ENCODE measurements around the gene MAK.
"Not testable (repeated sequence)": the region's sequence is repeated elsewhere in the genome, so short reads cannot be mapped to it uniquely, and the experiment has no call there.

The MAK gene

DNA sequence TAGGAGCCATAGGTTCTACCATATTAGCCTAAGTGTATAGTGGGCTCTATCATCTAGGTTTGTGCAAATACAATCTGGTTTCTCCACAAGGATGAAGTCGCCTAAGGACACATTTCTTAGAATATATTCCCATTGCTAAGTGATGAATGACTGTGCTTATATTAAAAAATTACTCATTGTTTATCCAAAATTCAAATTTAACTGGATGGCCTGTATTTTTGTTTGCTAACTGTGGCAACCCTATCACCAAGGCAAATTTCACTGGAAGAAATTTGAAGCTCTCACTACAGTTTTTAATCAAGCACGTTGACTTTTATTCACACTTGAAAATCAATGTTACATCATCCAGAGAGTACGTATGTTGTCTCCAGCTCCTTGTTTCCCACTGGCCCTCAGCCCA is 29.6 kb upstream of the MAK start:
- no peaks in the 10 kb centered on the region for H3K9me2 ChIP-seq (replicated peaks; ENCODE audit: insufficient read depth, low read length)
- no peak for DNase-seq
- no peak overlapping the region for H3K9ac ChIP-seq (ENCODE audit: low read length)
- no peak overlapping the region for H3K4me2 ChIP-seq (ENCODE audit: low read depth, low read length)
- H3K4me3 ChIP-seq (ENCODE audit: low read length) = no peak overlapping the region
- H3K27ac ChIP-seq (ENCODE audit: low read length) = no peak overlapping the region
- H2AFZ ChIP-seq (ENCODE audit: low read length) = no peak overlapping the region
- no peaks in the 10 kb centered on the region for H3K27me3 ChIP-seq (replicated peaks; ENCODE audit: insufficient read depth, low read length)
- H3K79me2 ChIP-seq (ENCODE audit: low read length) = no peaks in the 10 kb centered on the region
- no peaks in the 10 kb centered on the region for H3K9me3 ChIP-seq (replicated peaks; ENCODE audit: insufficient read depth, low read length)
- no peak for TF ChIP-seq EZH2phosphoT487 (IDR thresholded peaks at IDR 0.05; ENCODE audit: low read length)
- TF ChIP-seq EZH2 (optimal IDR thresholded peaks at IDR 0.05; ENCODE audit: low read depth, low read length) = no peak
- TF ChIP-seq, protein P1, sequence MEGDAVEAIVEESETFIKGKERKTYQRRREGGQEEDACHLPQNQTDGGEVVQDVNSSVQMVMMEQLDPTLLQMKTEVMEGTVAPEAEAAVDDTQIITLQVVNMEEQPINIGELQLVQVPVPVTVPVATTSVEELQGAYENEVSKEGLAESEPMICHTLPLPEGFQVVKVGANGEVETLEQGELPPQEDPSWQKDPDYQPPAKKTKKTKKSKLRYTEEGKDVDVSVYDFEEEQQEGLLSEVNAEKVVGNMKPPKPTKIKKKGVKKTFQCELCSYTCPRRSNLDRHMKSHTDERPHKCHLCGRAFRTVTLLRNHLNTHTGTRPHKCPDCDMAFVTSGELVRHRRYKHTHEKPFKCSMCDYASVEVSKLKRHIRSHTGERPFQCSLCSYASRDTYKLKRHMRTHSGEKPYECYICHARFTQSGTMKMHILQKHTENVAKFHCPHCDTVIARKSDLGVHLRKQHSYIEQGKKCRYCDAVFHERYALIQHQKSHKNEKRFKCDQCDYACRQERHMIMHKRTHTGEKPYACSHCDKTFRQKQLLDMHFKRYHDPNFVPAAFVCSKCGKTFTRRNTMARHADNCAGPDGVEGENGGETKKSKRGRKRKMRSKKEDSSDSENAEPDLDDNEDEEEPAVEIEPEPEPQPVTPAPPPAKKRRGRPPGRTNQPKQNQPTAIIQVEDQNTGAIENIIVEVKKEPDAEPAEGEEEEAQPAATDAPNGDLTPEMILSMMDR (IDR thresholded peaks at IDR 0.05; ENCODE audit: low read length) = no peak
- no peaks in the 10 kb centered on the region for H4K20me1 ChIP-seq (ENCODE audit: insufficient read depth, low read length)
- no peaks in the 10 kb centered on the region for H3K36me3 ChIP-seq (replicated peaks; ENCODE audit: insufficient read depth, low read length)
- no peaks in the 10 kb centered on the region for H3K4me1 ChIP-seq (ENCODE audit: low read length)
- H3F3A ChIP-seq (ENCODE audit: insufficient read depth, low read length) = no peaks in the 10 kb centered on the region

DNA sequence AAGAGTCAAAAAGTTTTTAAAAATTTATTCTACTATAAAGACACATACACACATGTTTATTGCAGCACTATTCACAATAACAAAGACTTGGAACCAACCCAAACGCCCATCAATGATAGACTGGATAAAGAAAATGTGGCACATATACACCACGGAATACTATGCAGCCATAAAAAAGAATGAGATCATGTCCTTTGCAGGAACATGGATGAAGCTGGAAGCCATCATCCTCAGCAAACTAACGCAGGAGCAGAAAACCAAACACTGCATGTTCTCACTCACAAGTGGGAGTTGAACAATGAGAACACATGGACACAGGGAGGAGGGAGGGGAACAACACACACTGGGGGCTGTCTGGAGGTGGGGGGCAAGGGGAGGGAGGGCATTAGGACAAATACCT is 28.4 kb upstream of the MAK start:
- not testable (repeated sequence) for H3K9me2 ChIP-seq (replicated peaks; ENCODE audit: insufficient read depth, low read length); H3K27me3 ChIP-seq (replicated peaks; ENCODE audit: insufficient read depth, low read length); H3K36me3 ChIP-seq (replicated peaks; ENCODE audit: insufficient read depth, low read length); H3K4me3 ChIP-seq (ENCODE audit: low read length); H2AFZ ChIP-seq (ENCODE audit: low read length); H3K9me3 ChIP-seq (replicated peaks; ENCODE audit: insufficient read depth, low read length); DNase-seq; H3K79me2 ChIP-seq (ENCODE audit: low read length); H3F3A ChIP-seq (ENCODE audit: insufficient read depth, low read length); H3K4me1 ChIP-seq (ENCODE audit: low read length); H3K9ac ChIP-seq (ENCODE audit: low read length); H3K27ac ChIP-seq (ENCODE audit: low read length); H4K20me1 ChIP-seq (ENCODE audit: insufficient read depth, low read length); H3K4me2 ChIP-seq (ENCODE audit: low read depth, low read length)

DNA sequence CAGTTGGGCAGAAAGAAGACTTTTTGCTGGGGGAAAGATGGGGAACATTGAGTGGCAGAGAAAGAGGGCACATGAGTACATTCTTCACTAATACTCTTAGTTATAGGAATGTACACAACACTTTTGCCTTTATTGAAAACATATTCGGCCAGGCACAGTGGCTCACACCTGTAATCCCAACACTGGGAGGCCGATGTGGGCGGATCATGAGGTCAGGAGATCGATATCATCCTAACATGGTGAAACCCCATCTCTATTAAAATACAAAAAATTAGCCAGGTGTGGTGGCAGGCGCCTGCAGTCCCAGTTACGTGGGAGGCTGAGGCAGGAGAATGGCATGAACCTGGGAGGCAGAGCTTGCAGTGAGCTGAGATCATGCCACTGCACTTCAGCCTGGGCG is 24.7 kb upstream of the MAK start:
- H3K9me2 ChIP-seq (replicated peaks; ENCODE audit: insufficient read depth, low read length); H2AFZ ChIP-seq (ENCODE audit: low read length); H3K4me2 ChIP-seq (ENCODE audit: low read depth, low read length); H3K36me3 ChIP-seq (replicated peaks; ENCODE audit: insufficient read depth, low read length); DNase-seq; H4K20me1 ChIP-seq (ENCODE audit: insufficient read depth, low read length); H3K4me1 ChIP-seq (ENCODE audit: low read length); H3K79me2 ChIP-seq (ENCODE audit: low read length); H3K4me3 ChIP-seq (ENCODE audit: low read length); H3K27ac ChIP-seq (ENCODE audit: low read length); H3K27me3 ChIP-seq (replicated peaks; ENCODE audit: insufficient read depth, low read length); H3F3A ChIP-seq (ENCODE audit: insufficient read depth, low read length); H3K9me3 ChIP-seq (replicated peaks; ENCODE audit: insufficient read depth, low read length); H3K9ac ChIP-seq (ENCODE audit: low read length): not testable (repeated sequence)

DNA sequence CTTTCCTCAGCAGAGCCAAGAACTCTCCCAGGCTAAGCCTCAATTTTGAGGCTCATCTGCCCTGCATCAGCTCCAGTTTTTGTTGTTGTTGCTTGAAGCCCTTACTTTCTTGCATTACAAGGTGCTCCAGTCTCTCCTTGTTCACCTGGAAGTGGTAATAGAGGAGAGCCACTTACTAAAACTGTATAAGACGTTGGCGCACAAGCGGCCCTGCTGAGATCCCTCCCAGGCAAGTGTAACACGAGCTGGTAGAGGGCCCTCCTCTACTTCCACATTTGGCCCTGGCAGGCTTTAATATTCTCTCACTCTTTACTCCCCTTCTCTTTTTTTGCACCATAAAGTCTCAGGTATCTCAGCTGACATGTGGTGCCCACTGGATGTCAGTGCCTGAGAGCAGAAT is 24.0 kb upstream of the MAK start:
- no peaks in the 10 kb centered on the region for H3K9me2 ChIP-seq (replicated peaks; ENCODE audit: insufficient read depth, low read length)
- no peaks in the 10 kb centered on the region for H3K79me2 ChIP-seq (ENCODE audit: low read length)
- no peaks in the 10 kb centered on the region for H4K20me1 ChIP-seq (ENCODE audit: insufficient read depth, low read length)
- H3K36me3 ChIP-seq (replicated peaks; ENCODE audit: insufficient read depth, low read length) = no peaks in the 10 kb centered on the region
- no peaks in the 10 kb centered on the region for H3K4me1 ChIP-seq (ENCODE audit: low read length)
- no peak overlapping the region for H3K4me3 ChIP-seq (ENCODE audit: low read length)
- H3F3A ChIP-seq (ENCODE audit: insufficient read depth, low read length) = no peaks in the 10 kb centered on the region
- no peaks in the 10 kb centered on the region for H3K27me3 ChIP-seq (replicated peaks; ENCODE audit: insufficient read depth, low read length)
- TF ChIP-seq EZH2 (optimal IDR thresholded peaks at IDR 0.05; ENCODE audit: low read depth, low read length) = no peak
- no peak for TF ChIP-seq EZH2phosphoT487 (IDR thresholded peaks at IDR 0.05; ENCODE audit: low read length)
- TF ChIP-seq, protein P1 (IDR thresholded peaks at IDR 0.05; ENCODE audit: low read length) = no peak
- H3K4me2 ChIP-seq (ENCODE audit: low read depth, low read length) = no peak overlapping the region
- no peak overlapping the region for H3K9ac ChIP-seq (ENCODE audit: low read length)
- DNase-seq = no peak
- H2AFZ ChIP-seq (ENCODE audit: low read length) = no peak overlapping the region
- H3K27ac ChIP-seq (ENCODE audit: low read length) = no peak overlapping the region
- H3K9me3 ChIP-seq (replicated peaks; ENCODE audit: insufficient read depth, low read length) = no peaks in the 10 kb centered on the region

Measured in MM.1S (cell line).